Endometrial microvascular endothelial cells (primary cell): ENCODE data around the gene C2orf92. TPM values are rescaled to one million over a fixed set of nuclear protein-coding genes. Genes with fewer than 3 reads are reported as not detected.

Source experiments
- in situ Hi-C: cut with HindIII; loops from 2 replicates; pipeline ENCODE4 v1.10.0; 2017; ENCODE audit warnings: low sequenced_read_pairs, low pct_unique_long_range_greater_than_20kb; ENCODE audit errors: inconsistent ontology term
- total RNA-seq: library from RNA; depleted of rRNA; stranded (reverse); fragments of >200 nt; gene quantifications from one replicate; pipeline ENCODE4 v1.2.3, GENCODE V29; 2015; ENCODE audit errors: inconsistent ontology term

Gene C2orf92
- total RNA-seq, 1 donor from 2014 or later: not detected

DNA sequence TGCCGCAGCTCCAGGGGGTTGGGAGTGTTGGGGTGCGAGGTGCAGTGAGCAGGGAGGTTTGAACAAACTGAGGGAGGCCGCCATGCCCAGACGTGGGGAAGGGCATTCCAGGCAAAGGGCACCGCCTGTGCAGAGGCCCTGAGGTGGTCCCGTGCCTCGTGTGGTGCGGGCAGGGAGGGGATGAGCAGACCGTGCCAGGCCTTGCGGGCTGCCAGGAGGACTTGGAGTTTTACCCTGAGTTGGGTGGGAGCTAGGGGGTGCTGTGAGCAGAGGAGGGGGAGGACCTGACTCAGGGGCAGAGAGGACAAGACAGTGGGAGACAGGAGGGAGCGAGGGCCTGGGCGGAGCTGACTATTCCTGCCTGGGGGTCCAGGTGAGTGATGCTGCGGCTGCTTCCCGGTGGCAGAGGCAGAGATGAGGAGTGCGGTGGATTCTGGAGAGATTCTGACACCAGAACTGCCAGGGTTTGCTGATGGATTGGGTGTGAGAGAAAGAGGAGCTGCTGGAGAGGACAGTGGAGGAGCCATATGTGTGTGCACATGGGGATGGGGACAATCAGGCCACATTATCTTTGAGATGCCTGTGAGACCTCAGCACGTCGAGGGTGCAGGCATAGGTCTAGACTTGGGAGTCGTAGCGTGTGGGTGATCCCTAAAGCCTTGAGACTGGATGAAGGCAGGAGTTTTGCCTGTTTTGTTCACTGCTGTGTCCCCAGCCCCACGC is 67.3 kb downstream of the C2orf92 start:
- in situ Hi-C loops: no loop called here

DNA sequence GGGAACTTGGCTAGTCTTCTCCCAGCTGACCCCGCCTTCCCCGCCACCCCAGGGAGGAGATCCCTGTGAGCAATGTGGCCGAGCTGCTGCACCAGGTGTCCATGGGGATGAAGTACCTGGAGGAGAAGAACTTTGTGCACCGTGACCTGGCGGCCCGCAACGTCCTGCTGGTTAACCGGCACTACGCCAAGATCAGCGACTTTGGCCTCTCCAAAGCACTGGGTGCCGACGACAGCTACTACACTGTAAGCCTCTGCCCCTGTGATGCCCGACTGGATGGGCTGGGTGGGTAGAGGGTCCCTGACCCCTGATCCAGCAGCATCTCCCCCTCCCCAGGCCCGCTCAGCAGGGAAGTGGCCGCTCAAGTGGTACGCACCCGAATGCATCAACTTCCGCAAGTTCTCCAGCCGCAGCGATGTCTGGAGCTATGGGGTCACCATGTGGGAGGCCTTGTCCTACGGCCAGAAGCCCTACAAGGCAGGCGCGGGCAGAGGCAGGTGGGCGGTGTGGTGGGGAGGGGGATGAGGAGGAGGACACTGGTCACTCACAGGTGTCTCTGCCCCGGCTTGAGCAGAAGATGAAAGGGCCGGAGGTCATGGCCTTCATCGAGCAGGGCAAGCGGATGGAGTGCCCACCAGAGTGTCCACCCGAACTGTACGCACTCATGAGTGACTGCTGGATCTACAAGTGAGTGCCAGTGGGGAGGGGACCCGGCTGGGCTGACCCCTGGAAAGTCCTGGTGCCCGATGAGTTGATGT is 68.1 kb downstream of the C2orf92 start:
- in situ Hi-C loops: no loop called here

DNA sequence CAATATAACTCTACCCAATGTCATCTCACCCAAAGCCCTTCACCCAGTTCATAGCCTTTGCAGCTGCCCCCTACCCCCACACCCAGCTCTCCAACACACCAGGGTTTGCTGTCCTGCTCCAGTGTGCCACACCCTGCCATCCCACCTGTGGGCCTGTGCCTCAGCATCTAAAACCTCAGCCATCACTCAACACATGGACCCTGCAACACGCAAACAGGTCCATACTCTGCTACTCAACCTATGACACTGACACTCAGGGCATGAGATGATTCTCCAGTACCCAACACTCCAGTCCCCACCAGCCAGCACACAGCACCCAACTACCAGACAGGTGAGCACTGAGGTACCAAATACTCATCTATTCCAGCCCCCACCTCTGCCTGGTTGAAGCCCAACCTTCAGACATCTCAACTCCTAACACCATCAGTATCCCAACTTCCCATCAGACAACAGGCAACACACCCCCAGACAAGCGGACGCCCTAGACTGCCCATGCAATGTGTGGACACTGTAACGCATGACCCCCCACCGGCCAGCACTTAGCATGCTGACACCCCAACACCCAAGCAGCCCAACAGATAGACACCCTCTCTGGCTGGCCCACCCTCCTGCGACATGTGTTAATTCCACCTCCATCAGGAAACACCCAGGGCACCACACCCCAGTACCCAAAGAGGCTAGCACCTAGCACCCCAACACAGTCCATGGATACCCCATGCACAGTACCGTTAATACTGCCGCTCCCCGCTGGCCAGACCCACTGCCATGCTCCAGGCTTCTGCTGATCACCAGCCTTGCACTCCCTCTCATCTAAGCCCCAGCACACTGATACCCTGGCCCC is 68.9 kb downstream of the C2orf92 start:
- in situ Hi-C loops: no loop called here

DNA sequence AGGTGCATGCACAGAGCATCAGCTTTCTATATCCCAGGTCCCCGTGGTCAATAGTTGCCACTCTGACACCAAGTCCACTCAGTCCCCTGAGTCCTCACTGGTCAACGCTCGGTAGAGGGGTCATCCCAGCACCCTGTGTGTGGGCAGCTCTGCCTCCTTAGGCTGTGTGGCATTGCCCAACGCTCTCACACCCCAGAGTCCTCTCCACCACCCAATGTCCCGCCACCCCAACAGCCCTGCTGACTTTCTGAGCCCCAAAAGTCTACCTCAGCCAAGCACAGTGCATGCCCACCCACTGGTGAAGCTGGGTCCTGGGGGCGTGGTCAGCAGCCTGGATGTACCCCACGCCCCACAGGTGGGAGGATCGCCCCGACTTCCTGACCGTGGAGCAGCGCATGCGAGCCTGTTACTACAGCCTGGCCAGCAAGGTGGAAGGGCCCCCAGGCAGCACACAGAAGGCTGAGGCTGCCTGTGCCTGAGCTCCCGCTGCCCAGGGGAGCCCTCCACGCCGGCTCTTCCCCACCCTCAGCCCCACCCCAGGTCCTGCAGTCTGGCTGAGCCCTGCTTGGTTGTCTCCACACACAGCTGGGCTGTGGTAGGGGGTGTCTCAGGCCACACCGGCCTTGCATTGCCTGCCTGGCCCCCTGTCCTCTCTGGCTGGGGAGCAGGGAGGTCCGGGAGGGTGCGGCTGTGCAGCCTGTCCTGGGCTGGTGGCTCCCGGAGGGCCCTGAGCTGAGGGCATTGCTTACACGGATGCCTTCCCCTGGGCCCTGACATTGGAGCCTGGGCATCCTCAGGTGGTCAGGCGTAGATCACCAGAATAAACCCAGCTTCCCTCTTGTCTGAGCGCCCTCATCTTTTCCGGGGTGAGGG is 69.7 kb downstream of the C2orf92 start:
- in situ Hi-C loops: no loop called here

DNA sequence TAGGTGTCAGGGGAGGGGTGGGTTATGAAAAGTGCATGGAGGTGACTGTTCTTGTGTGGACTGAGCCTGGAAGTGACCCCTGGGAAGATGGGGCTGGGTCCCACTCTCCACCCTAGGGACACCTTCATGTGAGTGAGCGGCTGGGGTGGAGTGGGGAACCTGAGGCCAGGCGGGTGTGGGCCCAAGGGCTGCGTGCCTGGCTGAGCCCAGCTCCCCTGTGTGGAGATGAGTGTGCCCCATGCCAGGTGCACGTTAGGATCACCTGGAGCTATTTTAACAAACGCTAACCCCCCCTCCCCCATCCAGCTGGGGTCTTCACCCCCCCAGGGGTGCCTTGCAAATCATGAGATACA is 70.4 kb downstream of the C2orf92 start:
- in situ Hi-C loops: no loop called here

DNA sequence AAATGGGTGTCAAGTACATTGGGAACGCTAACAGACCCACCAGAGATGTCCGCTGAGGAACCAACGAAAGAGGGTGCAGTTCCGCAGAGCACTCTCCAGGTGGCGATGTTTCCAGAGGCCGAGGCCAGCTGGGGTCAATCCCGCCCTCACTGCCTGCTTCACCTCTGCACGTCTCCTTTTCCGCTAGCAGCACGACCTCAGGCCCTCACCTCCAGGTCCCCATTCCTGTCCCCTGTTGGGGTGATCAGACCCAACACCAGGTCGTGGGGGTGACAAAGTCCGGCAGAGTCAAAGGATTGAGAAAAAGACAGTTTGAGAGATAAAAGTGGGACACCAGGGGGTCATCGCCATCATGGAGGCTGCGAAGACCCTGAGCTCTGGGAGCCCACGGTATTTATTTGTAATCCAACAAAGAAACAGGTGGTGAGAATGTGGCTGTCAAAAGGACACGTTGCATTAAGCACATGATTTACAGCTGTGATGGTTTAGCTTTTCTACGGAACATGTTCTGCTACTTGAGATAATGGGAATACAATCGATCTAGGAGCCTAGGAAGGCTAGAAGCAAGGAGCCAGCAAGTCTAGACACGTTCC is 71.2 kb downstream of the C2orf92 start:
- in situ Hi-C loops: no loop called here

DNA sequence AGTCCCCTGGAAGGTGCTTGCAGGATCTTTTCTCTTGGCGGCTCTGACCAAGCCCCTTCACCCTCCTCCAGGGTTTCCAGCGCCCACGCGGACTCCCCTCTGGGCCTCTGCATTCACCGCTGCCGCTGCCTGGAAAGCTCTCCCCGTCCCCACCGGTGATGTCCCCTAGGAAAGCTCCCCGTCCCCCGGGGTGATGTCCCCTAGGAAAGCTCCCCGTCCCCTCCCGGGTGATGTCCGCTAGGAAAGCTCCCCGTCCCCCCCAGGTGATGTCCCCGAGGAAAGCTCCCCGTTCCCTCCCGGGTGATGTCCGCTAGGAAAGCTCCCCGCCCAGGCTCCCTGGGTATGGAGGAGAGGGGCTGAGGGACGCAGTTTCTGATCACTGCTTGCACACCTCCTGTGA is 71.7 kb downstream of the C2orf92 start:
- in situ Hi-C loops: no loop called here

DNA sequence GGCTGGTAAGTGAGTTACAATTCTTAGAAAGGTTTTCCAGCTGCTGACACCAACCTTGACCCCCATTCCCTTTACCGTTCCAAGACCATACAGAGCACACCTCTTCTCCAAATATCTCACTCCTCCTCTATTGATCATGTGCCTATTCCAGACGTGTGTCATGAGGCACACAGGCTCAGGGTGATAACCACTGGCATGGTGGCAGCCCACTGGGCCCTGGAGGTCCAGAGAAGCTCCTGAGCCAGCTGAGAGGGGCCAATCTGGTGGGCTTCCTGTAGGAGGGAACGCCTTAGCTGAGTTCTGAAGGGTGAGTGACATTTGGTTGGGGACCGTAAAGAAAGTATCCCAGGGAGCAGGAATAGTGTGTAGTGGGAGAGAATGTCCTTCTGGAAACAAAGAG is 72.2 kb downstream of the C2orf92 start:
- in situ Hi-C loops: no loop called here

DNA sequence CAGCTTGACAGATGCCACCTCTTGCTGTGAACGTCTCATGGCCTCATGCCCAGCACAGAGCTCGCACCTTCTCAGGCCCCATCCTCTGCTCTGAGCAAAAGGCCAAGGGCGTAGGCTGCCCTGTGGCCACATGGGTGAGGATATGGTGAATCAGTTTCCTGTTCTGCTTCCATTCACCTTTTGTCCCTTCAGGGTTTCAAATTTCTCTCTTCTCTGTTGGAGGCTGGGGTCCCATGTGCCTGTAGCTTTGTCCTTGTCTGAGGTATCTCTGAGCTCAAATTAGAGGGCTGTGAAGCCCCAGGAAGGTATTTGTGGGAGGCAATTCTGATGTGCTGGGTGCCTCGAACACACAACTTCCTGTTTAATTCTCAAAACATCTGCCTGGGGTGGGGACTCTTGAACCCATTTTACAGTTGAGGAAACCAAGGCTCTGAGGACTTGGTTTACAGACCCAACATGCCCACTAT is 72.9 kb downstream of the C2orf92 start:
- in situ Hi-C loops: no loop called here

DNA sequence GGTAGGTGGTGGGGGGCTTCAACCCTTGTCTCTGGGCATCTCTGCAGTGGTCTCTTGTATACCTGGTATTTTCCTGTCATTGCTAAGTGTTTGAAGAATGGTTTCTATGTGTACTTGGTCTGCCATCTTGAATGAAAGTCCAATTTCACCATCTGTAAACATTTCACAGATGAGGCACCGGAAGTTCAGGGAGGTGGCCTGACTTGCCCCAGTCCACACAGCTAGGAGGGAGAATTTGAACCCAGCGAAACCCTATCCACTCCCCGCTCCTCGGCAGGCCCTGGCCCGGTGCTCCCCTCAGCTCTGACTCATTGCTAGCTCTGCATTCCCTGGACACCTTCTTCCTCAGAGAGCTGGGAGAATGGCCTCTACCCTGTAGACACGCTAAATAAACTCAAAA is 74.4 kb downstream of the C2orf92 start:
- in situ Hi-C loops: no loop called here

DNA sequence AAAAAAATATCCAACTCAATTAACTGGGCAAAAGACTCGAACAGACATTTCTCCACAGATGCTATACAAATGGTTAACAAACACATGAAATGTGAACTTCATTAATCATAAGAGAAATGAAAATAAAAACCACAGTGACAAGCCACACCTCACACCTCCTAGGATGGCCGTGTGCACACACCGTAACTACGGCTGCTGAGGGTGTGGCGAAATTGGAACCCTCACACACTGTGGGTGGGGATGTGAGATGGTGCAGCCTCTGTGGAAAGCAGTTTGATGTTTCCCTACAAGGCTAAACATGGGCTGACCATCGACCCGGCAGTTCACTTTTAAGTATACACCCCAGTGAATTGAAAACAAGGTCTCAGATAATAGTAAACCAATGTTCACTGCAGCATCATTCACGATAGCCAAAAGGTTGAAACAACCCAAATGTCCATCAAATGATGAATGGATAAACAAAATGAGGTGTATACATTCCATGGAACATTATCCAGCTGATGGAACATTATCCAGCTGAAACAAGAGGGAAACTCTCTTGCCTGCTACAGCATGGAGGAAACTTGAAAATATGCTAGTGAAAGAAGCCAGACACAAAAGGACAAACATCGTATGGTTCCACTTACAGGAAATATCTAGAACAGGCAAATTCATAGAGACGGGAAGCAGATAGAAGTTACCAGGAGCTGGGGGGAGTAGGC is 76.1 kb downstream of the C2orf92 start:
- in situ Hi-C loops: no loop called here

DNA sequence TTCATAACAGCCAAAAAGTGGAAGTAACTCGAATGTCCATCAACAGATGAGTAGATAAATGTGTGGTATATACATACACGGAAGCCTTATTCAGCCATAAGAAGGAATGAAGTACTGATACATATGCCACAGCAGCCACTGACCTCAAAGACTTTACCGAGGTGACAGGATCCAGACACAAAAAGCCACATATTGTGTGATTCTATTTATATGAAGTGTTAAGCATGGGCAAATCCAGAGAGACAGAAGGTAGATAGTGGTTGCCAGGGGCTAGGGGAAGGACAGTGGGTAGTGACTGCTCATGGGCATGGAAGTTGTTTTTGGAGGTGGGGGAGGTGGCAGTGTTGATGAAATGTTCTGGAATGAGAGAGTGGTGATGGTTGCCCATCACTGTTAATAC is 77.8 kb downstream of the C2orf92 start:
- in situ Hi-C loops: no loop called here

DNA sequence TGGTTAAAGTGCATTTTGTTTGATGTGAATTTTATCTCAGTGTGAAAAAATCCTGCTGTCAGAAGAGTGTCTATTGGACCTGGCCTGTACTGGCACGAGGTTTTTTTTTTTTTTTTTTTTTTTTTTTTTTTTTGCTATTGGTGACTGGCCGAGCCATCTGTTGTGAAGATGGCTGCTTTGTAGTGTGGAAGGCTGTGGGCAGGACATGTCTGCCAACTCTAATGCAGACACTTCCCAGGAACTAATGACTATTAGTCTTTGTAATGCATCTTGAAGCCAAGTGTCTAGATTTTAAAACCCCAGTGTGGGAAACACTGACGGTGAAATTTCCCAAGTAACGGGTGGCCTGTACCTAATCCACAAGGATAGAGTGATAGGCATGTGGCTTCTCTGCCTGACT is 78.2 kb downstream of the C2orf92 start:
- in situ Hi-C loops: no loop called here

DNA sequence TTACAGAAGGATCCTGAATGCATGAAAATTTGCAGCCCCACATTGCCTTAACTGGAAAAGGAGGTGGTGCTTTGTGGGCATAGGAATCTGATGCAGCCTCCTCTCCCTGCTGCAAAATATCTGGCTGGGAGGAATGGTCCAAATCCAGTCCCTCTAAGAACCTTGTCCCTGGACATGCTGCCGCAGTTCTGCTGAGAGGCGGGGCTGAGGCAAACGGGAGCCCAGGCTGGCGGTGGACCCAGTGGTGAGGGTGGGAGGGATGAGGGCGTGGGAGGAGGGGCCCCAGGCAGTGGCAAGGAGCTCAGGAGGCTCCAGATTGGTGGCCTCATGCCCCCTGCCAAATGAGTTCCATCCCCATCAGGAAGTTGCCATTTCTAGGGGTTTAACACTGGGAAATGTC is 80.1 kb downstream of the C2orf92 start:
- in situ Hi-C loops: no loop called here

DNA sequence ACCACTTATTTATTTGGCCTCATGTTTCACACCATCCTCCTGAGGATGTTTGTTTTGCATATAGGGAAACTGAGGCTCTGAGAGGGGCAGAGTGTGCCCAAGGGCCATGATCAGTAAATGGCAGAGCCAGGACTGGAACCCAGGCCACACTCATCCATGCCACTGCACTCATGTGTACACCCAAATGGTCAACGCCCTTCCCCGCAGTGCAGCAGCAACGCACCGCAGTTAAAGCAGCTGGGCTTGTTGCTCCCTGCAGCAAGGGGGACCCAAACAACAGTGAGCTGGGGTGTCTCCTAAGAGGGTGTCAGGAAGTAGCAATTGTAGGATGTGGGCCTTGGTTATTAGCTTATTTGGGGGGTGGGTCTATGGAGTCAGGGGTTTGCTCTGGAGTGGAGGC is 80.5 kb downstream of the C2orf92 start:
- in situ Hi-C loops: no loop called here

DNA sequence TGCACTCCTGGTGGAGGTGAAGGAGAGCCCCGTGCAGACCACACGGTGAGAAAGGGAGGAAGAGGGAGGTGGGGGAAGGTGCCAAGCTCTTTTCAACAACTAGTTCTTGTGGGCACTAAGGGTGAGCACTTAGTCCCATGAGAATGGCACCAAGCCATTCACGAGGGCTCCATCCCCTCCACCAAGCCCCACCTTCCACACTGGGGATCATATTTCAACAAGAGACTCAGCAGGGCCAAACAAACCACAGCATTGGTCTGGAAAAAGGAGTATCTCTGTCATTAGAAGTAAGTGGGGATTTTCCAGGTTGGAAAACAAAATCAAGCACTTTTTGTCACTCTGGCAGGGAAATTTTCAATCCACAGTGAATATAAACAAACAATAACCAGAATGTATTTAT is 82.2 kb downstream of the C2orf92 start:
- in situ Hi-C loops: no loop called here
